Dermis blood vessel endothelial cell (primary cell): Measurements from ENCODE around the gene RPL31. TPM values are rescaled to one million over a fixed set of nuclear protein-coding genes. Genes with fewer than 3 reads are reported as not detected.

Experiments
- DNase-seq: peaks from one replicate; pipeline ENCODE4 v3.0.0; 2010
- total RNA-seq: library from RNA; depleted of rRNA; stranded (reverse); fragments of >200 nt; gene quantifications from 2 replicates; pipeline ENCODE4 v1.2.3, GENCODE V29; 2014

The RPL31 gene
- total RNA-seq = 894 and 1,408 TPM in 2 replicates

- DNase-seq = peak; percentile 98
Observed at GRCh38 chr2:101001691-101002561, at the start of gene RPL31. Gene RPL31, plus strand, starts transcription at chr2:101002289. Its CDS starts 413 bp downstream, at chr2:101002702.

- no peak for DNase-seq
Observed at GRCh38 chr2:100952512-100952911, 49.6 kb upstream of the RPL31 start.

DNA sequence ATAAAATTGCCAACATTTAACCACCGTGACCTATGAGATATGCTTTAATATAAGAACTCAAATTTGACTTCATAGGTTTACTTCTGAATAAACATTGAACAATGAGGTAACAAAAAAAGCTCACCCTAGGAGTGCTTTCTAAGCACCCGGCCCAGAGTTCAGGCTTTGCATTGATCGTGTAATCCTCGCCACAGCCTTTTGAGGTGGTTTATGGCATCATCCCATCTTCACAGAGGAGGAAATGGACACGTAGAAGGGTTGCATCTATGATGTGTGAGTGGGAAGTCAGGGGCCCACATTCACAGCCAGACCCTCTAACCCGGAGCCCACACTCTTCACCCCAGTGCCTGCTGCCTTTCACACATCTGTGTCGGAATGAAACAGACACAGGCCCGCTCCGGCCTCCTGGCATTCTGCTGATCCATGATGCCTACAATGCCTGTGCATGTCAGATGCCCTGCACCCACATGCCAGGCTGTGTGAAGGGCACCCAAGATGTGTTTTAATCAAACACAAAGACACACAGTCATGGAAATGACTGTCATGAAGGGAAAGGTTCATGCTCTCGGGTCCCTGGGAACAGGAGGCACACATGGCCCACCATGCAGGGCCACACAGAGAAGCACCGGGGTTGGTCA lies 48.6 kb upstream of the RPL31 start:
- no peak for DNase-seq

GRCh38 chr2:100954044-100954420 lies 48.1 kb upstream of the RPL31 start:
- no peak for DNase-seq

- DNase-seq = no peak
Observed at GRCh38 chr2:100955226-100955625, 46.9 kb upstream of the RPL31 start.

- no peak for DNase-seq
Observed at GRCh38 chr2:100956081-100956480, 46.0 kb upstream of the RPL31 start.

DNA sequence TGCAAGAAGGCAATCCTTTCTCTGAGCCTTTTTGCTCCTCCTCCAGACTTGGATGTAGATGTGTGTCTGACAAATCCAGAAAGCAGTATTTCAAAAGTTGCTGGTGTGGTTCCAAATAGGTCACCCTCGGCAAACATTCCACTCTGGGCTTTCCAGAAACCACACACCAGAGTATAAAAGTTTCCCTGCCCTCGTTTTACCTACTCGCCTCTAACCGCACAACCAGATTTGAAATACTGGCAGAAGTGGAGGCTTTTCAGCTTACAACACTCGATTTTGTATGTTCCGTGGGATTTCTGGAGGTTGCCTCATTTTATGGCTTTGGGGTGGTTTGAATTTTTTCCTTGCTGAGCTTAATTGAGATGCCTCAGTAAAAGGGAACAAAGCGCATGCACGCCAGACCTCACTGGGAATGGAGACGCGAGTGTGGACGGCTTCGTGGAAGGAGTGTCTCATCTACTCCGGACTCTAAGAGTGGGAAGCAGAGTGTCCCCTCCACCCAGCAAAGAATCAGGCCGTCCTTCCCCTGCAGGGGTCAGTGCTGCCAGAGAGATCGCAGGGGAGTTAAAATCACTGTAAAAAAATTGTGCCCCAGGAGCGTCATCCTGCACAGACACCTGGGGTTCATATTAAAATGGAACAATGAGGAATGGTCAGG lies 44.0 kb upstream of the RPL31 start:
- no peak for DNase-seq

- peak; percentile 61 for DNase-seq
Observed at GRCh38 chr2:100959225-100959880, 42.7 kb upstream of the RPL31 start.

- DNase-seq = no peak
Observed at GRCh38 chr2:100960688-100961087, 41.4 kb upstream of the RPL31 start.

DNA sequence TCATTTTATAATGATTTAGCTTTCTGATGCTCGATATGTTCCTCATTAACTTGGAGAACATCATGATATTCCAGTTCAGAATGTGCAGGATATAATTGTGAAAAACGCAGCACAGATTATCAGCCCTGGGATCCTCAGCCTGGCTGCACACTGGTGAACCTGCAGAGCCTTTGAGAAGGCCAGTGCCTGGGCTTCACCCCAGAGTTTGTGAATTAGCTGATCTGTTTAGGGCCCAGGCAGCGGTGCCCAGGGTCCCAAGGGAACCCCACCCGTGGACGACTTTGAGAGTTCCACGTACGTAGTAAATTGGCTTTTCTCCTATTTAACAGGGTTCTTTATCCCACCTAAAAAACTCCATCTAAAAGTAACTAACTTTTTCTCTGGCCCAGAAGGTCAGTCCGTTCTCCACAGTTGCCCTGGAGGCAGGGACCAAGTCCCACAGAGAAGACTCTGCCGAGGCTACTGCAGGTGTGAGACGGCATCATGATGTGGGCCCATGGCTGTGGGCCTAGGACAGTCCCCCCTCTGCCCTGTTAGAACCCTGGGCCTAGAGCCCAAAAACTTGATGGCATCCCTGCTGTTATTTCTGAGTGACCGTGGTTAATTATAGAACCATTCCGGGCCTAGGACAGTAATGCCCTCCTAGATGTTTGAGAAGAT lies 39.6 kb upstream of the RPL31 start:
- no peak for DNase-seq

GRCh38 chr2:100963026-100963375 lies 39.1 kb upstream of the RPL31 start:
- DNase-seq = no peak

DNA sequence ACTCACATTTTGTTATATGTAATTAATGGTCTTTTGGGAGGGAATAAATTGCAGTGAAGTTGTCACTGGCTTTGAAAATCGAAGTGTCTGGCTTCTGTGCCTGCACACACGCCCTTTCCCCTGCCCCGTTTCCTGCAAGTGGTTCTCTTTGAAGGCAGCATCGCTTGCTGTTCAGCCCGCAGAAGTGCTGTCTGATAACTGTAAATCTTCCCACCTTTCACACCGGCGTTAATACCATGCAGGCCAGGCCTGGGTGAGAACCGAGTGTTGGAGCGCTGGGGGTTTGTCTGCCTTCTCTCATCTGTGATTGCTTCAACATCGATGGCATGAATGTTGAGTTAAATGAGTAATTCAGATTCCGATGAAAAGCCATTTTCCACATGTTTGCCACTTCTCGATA lies 37.9 kb upstream of the RPL31 start:
- no peak for DNase-seq

DNA sequence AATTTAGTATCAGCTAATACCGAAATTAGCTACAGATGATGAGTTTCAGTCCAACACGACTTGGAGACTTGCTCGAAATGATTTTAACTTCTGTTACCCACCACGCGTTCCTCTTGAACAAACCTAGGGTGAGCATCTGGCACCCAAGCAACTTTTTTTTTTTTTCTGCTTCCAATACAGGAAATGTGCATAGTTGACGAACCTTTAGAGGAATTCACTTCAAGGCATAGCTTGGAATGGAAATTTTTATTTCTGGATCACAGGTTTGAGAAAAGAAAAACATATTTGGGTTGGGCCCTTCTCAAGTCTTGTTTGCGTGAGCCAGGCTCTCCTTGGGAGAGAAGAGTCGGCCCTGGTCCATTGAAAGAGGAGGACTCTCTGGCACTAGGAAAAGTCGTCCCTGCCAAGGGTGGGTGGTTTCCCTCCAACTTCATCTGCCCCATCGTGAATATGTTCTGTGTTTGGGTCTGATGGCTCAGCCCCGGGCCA lies 37.4 kb upstream of the RPL31 start:
- DNase-seq = no peak

- DNase-seq = no peak
Observed at GRCh38 chr2:100965596-100965995, 36.5 kb upstream of the RPL31 start.

DNA sequence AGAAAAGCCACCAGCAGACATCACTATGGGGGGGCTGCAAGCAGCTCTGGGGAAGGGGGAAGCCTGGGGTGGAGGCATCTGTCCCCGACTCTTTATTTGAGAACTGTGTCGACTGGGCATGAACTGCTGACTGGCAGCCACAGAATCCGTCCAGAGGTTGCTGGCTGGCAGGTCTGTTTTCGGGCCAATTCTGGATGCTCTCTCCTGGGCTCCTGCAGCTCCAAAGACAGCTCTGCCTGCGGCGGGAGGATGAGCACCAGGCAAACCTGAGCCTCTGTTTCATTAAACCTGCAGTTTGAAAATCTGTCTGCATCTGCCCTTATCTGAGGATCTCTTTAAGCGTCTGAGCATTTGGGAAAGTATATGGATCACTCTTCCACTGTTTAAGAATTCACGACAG lies 34.4 kb upstream of the RPL31 start:
- DNase-seq = no peak

DNA sequence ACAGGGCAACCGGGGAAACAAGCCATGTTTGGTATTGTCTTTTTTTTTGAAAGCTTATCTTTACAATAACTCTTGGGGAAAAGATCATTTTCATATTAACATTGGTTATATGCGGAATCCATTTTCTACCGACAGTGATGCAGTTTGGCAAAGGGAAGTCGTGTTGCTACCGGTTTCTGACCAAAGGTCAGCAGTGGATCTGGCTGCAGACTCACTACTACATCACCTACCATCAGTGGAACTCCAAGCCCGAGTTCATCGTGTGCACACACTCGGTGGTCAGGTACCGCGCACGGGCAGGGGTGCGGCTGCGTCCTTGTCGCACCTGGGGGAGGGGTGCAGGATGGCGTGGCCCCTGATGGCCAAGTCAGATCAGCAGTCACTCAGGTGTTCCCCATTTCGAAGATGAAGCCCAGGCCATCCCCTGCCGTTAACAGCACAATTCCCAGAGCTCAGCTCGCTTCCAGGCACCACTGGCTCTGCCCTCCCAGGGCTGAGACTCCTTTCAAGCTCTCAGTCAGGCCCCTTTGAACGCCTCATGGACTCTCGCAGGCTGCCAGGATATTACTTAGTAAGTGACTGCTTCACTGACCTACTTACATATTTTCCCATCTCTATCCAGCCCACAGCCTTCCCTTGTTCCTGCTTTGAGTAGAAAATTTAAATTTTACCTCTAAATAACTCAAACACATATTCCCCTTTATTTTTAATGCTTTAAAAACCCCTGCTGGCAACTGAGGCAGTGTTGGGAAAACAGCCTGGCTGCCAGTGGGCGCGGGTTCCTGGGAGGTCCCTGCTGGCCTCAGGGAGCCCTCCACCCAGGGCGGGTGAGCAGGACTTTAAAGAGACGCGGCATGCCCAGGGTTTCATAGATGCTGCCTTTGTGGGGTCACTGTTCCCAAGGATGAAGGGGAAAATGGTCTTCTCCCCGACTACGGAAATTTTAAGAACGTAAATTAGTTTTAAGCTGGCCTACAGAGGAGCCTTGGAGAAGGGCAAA lies 33.6 kb upstream of the RPL31 start:
- no peak for DNase-seq

DNA sequence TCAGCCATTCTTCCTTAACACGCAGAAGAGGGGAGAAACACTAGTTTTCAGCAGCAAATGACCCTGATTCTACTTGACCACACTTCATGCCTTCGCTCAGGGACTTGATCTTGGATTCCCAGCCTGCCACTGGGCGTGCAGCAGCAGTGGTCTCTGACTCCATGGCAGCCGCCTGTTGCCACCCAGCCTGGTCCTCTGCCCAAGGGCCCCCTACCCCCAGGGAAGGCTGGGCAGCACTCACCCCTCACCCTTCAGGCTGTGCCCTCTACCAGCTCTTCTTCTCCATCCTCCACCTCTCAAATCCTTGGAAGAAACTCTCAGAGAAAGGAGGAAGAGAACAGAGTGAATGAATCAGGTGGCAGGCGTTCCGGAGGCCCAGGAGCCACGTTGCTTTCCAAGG lies 32.1 kb upstream of the RPL31 start:
- no peak for DNase-seq

DNA sequence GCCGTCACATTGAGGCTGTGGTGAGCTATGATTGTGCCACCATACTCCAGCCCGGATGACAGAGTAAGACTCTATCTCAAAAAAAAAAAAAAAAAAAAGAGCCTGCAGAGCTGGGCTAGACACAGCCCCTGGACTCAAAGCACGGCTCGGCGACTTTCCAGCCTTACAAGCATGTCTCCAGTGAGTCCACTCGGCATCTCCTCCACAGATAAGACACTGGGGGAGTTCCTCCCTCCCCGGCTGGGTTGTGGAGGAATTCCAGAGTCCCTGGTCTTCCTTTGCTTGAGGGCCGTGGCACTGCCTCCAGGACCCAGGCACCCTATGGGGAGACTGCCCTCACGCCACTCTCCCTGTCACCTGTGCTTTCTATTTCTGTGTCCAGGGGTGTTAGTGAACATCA lies 30.9 kb upstream of the RPL31 start:
- no peak for DNase-seq

DNA sequence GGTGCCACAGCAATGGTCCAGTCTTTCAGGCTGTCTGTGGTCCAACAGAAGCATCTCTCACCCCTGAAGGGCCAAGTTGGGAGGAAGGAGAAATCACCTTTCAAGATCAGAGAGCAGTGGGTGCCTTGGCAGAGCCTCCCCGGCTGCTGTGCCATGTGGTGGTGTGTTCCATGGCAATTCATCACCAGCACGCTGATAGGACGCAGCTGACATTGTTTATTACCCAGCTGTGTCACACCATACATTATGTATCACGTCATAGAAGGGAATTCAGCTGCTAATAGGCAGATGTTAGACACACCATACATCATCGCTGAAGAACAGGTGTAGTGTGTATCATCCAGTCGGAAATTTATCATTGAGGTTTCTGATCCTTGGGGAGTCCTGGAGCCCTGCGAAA lies 29.6 kb upstream of the RPL31 start:
- no peak for DNase-seq

- no peak for DNase-seq
Observed at GRCh38 chr2:100974712-100975520, 27.2 kb upstream of the RPL31 start.

- DNase-seq = no peak
Observed at GRCh38 chr2:100975521-100975785, 26.6 kb upstream of the RPL31 start.
